Stimulated activated CD4-positive, alpha-beta T cell treated with anti-CD3 and anti-CD28 coated beads, TNF-alpha, amount 100 ng/mL, for 24 hours (primary cell): ENCODE measurements around the gene PTPN7.
"Not testable (repeated sequence)": the region's sequence is repeated elsewhere in the genome, so short reads cannot be mapped to it uniquely, and the experiment has no call there.

Source experiments
- DNase-seq, 3 experiments: peaks; one replicate each; pipeline ENCODE4 v3.0.0-alpha.2; 2020; ENCODE audit warnings: low read depth in 3 of 3

Gene PTPN7

DNA sequence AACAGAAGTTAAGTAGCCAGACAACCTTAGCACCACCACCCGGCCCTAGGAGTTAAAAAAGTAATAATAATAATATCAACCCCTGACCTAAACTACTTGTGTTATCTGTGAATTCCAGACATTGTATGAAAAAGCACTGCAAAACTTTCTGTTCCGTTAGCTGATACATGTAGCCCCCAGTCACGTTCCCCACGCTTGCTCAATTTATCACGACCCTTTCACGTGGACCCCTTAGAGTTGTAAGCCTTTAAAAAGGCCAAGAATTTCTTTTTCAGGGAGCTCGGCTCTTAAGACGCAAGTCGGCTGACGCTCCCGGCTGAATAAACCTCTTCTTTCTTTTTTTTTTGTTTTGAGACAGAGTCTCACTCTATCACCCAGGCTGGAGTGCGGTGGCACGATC, 6.7 kb upstream of the PTPN7 start:
- DNase-seq, result not testable (repeated sequence)

DNA sequence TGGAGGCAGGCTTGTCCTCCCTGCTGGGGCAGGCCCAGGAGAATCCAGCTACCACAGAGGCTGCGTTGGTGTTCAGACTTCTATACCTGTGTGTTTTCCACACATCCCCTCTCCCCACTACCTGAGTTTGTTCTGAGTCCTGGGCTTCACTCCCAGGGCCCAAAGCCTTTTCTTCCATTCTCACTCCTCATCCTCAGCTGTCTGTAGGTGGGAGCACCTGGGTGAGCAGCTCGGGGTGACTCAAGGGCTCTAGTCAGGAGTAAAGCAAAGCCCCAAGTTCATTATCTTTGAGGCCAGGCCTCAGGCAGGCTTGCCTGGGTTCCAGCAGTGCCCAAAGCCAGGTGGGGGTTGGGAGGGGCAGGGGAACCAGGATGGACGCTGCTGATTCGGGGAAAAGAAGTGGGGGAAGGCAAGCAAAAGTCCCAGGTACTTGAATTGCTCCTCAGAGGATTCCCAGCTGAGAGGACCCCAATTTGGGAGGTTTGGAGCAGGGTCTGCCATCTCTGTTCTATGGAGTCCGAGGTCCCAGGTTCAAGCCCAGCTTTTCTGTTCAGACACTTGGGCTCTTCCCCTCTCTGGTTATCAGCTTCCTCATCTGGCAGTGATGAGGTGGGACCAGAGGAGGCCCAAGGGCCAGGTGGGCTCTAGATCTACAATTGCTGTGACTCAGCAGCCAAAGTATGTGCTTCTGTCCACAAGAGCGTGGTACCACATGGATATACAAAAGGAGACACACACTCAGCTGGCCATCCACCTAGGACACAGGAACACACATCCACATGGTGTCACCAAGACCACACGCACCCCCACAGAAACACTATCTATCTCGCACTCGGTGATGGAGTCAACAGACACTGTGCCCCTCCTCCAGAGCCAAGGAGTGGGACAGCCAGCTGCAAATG, 5.8 kb upstream of the PTPN7 start:
- DNase-seq, result no peak

DNA sequence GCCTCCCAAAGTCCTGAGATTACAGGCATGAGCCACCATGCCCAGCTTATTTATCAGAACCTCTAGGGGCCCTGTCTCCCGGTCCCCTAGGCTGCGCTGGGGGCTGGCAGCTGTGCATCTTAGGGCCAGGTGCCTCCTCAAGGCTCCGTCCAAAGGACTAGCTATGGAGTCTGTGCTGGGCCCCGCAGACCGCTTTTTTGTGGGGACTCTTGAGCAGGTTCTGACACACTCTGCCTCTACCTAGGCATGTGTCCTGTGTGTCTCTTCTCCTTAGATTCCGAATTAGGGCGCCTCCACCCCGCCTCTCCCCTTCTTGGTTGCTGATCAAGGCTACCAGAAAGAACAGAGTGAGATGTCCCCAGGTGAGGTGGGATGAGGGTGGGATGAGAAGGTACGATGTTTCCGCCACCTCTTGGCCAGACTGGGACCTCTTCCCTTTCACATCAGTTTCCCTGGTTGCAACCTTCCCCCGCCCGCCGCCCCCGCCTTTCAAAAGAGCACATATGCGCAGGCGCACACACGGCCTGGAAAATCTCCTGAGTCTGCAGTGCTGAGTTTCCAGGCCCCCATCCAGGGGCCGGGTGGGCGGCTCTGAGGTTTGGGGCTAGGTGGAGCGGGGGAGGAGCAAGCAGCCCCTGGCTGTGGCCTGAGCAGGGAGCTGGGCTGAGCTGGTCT, 5.0 kb upstream of the PTPN7 start:
- DNase-seq, result peak in 1 of 3 experiments; percentile 81

GRCh38 chr1:202164271-202165037, 4.1 kb upstream of the PTPN7 start:
- DNase-seq, result peak in 1 of 3 experiments; percentile 66

- no peak for DNase-seq
These were observed 3.2 kb upstream of the PTPN7 start for GRCh38 chr1:202163281-202164270.

GRCh38 chr1:202162418-202163280, 2.2 kb upstream of the PTPN7 start:
- DNase-seq, result peak in 1 of 3 experiments; percentile 18

DNA sequence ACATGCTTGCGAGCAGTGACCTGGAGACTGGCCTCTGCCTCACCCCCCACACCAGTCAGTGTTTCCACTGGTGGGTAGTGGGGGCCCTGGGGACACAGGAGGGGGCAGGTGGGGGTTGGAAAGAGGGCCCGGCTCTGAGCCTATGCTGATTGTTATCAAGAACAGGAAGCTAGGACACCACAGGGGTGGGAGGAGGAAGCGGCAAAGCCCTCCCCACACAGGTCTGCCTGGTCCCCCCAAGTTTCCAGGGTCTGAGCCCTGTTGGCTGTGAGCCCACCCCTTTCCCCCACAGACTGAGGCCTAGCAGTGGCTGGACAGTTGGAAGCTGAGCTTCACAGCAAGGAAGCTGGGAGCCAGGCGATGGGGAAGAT, 1.6 kb upstream of the PTPN7 start:
- DNase-seq, result peak in 1 of 3 experiments; percentile 69

DNA sequence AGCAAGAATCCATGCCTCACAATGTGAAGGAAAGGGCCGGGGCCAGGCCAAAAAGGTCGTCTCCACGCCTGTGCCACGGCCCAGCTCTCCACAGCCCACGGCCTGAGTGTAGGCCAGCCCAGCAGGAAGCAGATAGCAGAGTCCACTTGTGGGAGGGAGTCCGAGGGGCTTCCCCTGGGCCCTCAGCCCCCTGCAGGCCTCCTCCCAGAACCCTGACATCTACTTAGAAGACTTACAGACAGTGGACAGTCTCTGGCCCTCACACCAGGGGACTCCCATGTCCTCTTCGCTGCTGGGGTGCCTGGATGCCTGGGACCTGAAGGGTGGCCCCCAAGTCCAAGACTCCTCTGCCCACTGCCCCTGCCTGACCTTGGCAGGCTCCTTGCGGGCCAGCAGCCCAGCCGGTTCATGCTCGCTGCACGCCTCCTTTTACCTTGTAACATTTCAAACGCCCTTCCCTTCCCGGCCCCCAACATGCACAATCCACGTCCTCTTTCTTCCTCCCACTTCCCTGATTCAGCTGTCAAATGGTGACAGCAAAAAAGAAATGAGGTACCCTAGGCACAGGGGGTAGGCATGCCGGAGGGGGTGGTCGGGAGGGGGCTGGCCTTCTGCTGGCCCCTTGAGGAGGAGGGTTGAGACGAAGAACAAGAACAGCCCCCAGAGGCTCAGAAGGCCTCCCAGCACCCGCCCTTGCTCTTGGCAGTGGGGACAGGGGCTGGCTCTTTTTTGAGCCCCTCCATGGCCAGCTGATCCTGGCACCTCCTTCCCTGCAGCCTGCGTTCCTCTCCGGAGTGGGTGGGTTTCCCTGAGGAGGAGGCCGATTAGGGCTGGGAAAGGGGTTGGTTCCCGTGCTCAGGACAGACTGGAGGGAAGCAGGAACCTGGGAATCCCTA, 997 bp upstream of the PTPN7 start:
- DNase-seq, result no peak

DNA sequence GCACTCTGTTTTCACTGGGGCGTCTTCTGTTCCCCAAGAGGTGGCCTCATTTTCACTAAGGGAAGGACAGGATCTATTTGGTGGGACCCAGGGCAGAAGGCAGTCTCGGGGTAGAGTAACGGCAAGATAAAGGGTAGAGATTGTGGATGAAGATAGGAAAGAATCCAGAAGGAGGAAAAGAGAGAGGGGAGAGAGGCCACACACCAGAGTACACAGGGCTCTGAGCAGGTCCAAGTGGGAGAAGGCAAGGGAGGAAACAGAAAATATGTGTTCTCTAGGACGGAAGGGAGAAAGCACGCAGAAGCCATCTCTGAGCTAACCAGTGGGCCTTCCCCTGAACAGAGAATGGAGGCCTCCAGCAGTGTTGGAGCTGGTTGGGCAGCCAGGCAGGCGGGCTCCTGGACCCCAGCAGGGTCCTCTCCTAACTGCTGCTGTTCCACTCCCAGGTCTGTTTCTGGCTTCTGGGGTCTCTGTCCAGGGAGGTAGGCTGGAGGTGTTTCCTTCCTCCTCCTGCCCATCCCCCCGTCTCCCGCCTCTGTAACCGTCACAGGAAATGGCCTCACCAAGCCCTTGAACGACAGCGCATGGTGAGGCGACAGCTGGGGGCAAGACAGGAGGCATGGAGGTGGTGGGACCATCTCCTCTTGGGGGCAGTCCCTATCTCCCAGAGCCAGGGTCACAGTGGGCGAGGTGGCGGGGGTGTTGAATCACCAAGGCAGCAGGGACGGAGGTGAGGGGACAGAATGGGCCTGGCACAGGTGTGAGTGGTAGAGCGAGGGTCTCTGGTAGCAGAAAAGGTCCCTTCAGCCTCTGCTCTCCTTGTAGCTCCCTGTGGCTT, 649 bp downstream of the PTPN7 start:
- DNase-seq, result peak in 2 of 3 experiments; percentile 55 to 76

DNA sequence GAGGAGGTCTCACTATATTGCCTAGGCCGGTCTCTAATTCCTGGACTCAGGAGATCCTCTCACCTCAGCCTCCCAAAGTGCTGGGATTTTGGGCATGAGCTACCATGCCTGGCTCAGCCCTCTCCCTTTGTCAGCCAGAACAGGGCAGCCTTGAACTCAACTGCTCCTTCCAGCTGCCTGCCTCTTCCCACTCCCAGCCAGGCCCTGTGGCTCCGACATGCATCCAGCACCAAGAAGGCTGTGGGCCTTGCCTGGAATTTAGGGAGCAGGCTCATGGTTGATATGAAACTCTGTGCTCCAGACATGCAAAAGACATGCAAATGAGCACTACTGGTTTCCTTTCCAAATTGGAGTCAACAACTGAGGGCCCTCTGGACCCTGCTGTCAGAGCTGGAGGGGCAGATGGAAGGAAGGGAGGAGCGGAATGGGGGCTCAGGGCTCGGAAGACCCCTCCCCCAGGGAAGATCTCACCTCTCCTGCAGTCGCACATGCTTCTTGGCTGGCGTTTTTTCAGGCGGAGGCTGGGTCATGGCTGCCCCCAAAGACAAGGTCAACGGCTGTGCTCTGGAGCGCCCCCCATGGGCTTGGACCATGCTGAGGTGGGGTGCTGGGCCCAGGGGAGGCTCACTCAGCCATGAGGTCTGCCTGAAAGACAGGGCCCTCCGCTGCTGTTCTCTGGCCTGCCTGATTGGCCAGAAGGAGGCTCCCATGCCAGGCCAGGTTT, 1.4 kb downstream of the PTPN7 start:
- peak in 1 of 3 experiments; percentile 44 for DNase-seq

GRCh38 chr1:202157945-202158344, 2.5 kb downstream of the PTPN7 start:
- no peak for DNase-seq

DNA sequence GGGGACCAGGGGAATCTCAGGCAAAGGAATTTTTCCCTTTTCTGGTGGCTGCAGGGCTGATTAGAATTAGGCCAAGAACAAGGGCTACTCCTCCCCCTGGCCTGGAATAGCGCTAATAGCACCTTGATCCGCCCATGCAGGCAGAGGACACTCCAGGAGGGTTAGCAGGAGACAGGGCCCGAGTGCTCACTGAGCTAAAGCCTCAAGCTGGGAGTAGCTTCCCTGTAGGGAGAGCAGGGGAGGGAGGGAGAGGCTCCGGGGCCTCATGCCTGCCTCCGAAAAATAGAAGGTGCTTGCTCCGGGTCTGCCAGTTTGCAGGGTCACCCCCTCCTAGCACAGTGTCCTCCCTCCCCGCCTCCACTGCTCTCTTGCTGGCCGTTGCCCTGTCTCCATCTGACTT, 3.8 kb downstream of the PTPN7 start:
- no peak for DNase-seq

DNA sequence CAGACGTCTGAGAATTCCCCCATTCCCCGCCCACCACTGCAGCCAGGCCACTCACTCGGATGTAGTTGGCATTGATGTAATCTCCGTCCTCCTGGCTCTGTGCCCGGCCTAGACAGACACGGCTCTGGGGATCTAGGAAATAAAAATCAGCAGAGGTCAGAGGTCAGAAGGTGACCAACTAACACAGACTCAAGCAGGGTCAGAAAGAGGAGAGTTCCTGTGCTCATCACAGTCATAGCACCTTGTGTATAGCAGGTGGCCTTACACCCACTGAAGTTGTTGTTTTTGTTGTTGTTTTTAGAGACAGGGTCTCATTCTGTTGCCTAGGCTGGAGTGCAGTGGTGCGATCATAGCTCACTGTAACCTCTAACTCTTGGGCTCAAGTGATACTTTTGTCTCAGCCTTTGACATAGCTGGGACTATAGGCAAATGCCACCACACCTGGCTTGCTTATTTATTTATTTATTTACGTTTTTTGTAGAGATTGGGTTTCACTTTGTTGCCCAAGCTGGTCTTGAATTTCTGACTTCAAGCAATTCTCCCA, 4.9 kb downstream of the PTPN7 start:
- no peak for DNase-seq

- peak in 1 of 3 experiments; percentile 37 for DNase-seq
These were observed 5.5 kb downstream of the PTPN7 start for GRCh38 chr1:202154766-202155477.

GRCh38 chr1:202154148-202154765, 6.1 kb downstream of the PTPN7 start:
- no peak for DNase-seq

- no peak for DNase-seq
These were observed 7.1 kb downstream of the PTPN7 start for GRCh38 chr1:202153284-202153683.
